Regular cardiac myocyte (primary cell): Measurements from ENCODE around the gene OTUD3. TPM values are rescaled to one million over a fixed set of nuclear protein-coding genes. Genes with fewer than 3 reads are reported as not detected.

ENCODE experiments used
- total RNA-seq: library from RNA; depleted of rRNA; stranded (reverse); fragments of >200 nt; gene quantifications from 2 replicates; pipeline ENCODE4 v1.2.3, GENCODE V29; 2014

The OTUD3 gene
- total RNA-seq, result 4.5 and 5.9 TPM in 2 replicates

GRCh38 chr1:19882111-19883071 lies at the start of gene OTUD3:
Gene OTUD3 (plus strand): TSS chr1:19882395. CDS start chr1:19882514, 119 bp downstream.

GRCh38 chr1:19923137-19923952 lies 41.1 kb downstream of the OTUD3 start, which contains the start of gene PLA2G2E:
Gene PLA2G2E (minus strand): TSS chr1:19923617. CDS start chr1:19923559, 58 bp downstream.

Other genes starting within 250 kb of the OTUD3 start
- 71.7 and 115 TPM in 2 replicates for gene NBL1, start 238.1 kb upstream of the OTUD3 start, total RNA-seq
- not detected in 2 replicates for gene HTR6, start 217.5 kb upstream of the OTUD3 start, total RNA-seq
- gene TMCO4, start 82.5 kb upstream of the OTUD3 start, total RNA-seq, result 12.7 and 13.8 TPM in 2 replicates
- not detected in 2 replicates for gene RNF186, start 67.1 kb upstream of the OTUD3 start, total RNA-seq
- gene PLA2G2E, start 41.2 kb downstream of the OTUD3 start, total RNA-seq, result not detected in 2 replicates
- not detected in 2 replicates for gene PLA2G2A, start 97.2 kb downstream of the OTUD3 start, total RNA-seq
- 0.56 TPM in 1 of 2 replicates, not detected in the other for gene PLA2G5, start 187.8 kb downstream of the OTUD3 start, total RNA-seq
- gene PLA2G2D, start 237.1 kb downstream of the OTUD3 start, total RNA-seq, result not detected in 2 replicates